NB4 (cell line): ENCODE measurements around the gene OR4E1.

ENCODE experiments used
- DNase-seq: peaks from one replicate; pipeline ENCODE4 v3.0.0; 2010; ENCODE audit warnings: low read depth
- H3K4me3 ChIP-seq: one replicate; pipeline ENCODE4 v1.5.1; 2011; ENCODE audit warnings: mild to moderate bottlenecking, low read depth, low read length, moderate library complexity
- MYC ChIP-seq: IDR thresholded peaks from 2 replicates; pipeline ENCODE4 v1.6.1; 2011; ENCODE audit warnings: low read depth, low read length
- POLR2A ChIP-seq: IDR thresholded peaks from 2 replicates; pipeline ENCODE4 v1.6.1; 2011; ENCODE audit warnings: mild to moderate bottlenecking; ENCODE audit not compliant: insufficient read length; ENCODE audit errors: extremely low read depth
- TF ChIP-seq, protein P1 (sequence below): IDR thresholded peaks from 2 replicates; pipeline ENCODE4 v1.6.1; 2011; ENCODE audit warnings: low read depth, low read length
- TF ChIP-seq, protein P2 (sequence below): IDR thresholded peaks from one replicate; pipeline ENCODE4 v1.5.1; 2012; ENCODE audit warnings: low read depth, low read length

OR4E1 gene

DNA sequence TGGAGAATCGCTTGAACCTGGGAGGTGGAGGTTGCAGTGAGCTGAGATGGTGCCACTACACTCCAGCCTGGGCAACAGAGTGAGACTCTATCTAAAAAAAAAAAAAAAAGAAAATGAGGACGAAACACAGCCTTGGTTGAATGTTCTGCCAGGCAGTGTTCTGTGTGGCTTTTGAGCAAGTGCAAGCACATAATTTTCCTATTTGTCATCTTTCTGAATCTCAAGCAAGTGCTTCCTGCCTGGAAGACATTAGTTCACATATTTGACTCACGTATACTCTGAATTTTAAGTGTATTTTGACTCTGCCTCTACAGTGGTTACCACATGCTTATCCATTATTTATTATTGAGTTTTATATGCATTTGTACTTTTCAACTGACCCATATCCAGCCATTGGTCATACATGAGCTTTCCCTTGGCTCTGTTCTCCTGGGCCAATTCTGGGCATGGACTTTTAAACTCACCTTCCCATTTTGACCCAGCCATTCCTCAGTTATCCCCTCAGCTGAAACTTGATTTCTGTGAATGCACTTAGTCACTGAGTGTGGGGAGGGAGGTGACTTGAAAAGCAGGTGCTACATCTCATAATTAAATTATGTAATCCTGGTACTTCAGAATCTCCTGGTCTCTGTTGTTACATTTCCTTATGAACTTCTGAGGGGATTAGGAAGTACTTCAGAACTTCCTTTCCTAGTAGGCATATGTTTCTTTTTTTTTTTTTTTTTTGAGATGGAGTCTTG is 47.0 kb downstream of the OR4E1 start:
- no peak for DNase-seq
- no peak overlapping the region for H3K4me3 ChIP-seq
- TF ChIP-seq, protein P1, sequence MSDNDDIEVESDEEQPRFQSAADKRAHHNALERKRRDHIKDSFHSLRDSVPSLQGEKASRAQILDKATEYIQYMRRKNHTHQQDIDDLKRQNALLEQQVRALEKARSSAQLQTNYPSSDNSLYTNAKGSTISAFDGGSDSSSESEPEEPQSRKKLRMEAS = no peak
- no peak for TF ChIP-seq MYC
- no peak for TF ChIP-seq POLR2A
- TF ChIP-seq, protein P2, sequence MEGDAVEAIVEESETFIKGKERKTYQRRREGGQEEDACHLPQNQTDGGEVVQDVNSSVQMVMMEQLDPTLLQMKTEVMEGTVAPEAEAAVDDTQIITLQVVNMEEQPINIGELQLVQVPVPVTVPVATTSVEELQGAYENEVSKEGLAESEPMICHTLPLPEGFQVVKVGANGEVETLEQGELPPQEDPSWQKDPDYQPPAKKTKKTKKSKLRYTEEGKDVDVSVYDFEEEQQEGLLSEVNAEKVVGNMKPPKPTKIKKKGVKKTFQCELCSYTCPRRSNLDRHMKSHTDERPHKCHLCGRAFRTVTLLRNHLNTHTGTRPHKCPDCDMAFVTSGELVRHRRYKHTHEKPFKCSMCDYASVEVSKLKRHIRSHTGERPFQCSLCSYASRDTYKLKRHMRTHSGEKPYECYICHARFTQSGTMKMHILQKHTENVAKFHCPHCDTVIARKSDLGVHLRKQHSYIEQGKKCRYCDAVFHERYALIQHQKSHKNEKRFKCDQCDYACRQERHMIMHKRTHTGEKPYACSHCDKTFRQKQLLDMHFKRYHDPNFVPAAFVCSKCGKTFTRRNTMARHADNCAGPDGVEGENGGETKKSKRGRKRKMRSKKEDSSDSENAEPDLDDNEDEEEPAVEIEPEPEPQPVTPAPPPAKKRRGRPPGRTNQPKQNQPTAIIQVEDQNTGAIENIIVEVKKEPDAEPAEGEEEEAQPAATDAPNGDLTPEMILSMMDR = no peak
